Activated CD4-positive, CD25-positive, alpha-beta regulatory T cell treated with anti-CD3 and anti-CD28 coated beads, Interleukin-2, amount 50 U/mL, for 24 hours (primary cell): ENCODE measurements around the gene MOAP1.
"Not testable (repeated sequence)": the region's sequence is repeated elsewhere in the genome, so short reads cannot be mapped to it uniquely, and the experiment has no call there.

Experiments used
- ATAC-seq, 2 donors: fragments of 150-1000 bp; cut with Tn5 transposase; one replicate each; pipeline ENCODE4 v1.10.0; 2021; ENCODE audit warnings: mild to moderate bottlenecking in 1 of 2, moderate library complexity in 1 of 2

Gene MOAP1

DNA sequence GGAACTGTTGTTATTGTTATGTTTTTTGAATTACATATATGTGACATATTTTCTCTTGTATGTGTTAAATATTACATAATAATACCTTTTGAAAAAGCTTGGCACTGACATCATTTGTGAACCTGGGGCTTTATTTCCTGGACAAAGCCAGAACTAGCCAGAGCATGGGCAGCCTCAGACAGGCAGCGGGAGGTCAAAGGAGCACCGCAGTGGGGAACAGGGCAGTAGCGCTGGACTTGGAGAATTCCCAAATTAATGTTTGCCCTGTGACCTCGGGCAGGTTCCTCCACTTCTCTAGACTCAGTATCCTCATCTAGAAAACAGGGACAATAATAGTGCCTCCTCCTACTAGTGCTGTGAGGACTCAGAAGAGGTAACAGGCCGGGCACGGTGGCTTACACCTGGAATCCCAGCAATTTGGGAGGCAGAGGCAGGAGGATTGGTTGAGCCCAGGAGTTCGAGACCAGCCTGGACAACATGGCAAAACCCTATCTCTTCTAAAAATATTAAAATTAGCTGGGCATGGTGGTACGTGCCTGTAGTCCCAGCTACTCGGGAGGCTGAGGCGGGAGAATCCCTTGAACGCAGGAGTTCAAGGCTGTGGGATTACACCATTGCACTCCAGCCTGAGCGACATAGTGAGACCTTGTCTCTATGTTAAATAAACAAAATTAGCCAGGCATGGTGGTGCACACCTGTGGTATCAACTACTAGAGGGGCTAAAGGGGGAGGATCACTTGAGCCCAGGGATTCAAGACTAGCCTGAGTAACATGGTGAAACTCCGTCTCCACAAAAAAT lies 41.6 kb downstream of the MOAP1 start:
- no peak for ATAC-seq

DNA sequence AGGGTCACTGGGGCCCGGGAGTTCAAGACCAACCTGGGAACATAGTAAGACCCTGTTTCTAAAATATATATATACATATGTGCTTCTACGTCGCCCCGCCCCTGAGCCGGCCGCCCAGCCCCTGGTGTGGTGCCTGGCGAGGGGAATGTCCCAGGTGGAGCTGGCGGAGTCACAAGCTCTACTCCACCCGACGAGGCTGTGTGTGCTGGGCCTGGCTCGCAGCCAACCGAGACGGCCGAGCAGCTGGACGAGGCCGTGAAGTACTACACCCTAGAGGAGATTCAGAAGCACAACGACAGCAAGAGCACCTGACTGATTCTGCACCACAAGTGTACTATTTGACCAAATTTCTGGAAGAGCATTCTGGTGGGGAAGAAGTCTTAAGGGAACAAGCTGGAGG lies 46.8 kb downstream of the MOAP1 start:
- ATAC-seq, result no peak

- ATAC-seq, result not testable (repeated sequence)
Observed at GRCh38 chr14:93136508-93136907, 48.2 kb downstream of the MOAP1 start.

DNA sequence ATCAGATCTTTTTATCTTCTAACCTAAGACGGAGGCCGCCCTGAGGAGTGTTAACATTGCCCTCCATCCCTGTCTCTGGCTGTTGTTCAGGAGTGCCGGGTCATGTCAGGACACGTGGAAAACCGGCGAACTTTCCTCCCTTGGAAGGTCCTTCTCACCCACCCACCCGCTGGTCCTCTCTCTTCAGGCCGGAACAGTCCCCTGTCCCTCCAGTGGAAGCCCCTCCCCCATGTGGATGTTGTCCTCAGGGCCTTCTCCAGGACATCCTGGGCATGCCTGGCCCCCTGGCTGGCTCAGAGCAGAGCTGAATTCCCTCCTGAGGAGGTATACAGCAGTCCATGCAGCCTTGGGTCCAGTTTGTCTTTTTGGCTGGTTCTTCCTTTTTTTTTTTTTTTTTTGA lies 48.7 kb downstream of the MOAP1 start:
- no peak for ATAC-seq

- no peak for ATAC-seq
Observed at GRCh38 chr14:93135399-93135798, 49.3 kb downstream of the MOAP1 start.

DNA sequence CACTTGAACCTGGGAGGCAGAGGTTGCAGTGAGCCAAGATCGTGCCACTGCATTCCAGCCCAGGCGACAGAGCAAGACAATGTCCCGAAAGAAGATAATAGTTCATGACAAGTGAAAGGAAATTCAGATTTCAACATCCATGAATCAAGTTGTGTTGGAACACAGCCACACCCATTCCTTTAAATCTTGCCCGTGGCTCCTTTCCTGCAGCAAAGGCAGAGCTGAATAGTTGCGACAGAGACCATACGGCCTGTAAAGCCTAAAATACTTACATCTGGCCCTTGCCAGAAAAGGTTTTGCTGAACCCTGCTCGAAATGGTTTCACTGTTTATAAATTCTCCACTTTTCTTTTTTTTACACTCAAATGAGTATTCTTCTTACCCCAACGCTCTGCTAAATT lies 51.2 kb downstream of the MOAP1 start:
- ATAC-seq, result no peak

- ATAC-seq, result no peak
Observed at GRCh38 chr14:93132472-93133065, 52.1 kb downstream of the MOAP1 start.
